ENCODE results near the gene TEAD1. TPM values are rescaled to one million over a fixed set of nuclear protein-coding genes. Genes with fewer than 3 reads are reported as not detected.

The TEAD1 gene
- 24.3 and 40.0 TPM in 2 replicates for total RNA-seq

GRCh38 chr11:12673924-12674570 lies at the start of gene TEAD1:
TEAD1 (plus strand) TSS chr11:12674421.

Measured in tracheal epithelial cell (primary cell).